ENCODE data around the gene ACSL4. TPM values are rescaled to one million over a fixed set of nuclear protein-coding genes. Genes with fewer than 3 reads are reported as not detected.

ACSL4 gene
- polyA plus RNA-seq, 3 donors: 35.7 to 54.7 (median 45.1) TPM

- no peak for DNase-seq (ENCODE audit: extremely low read depth in 1 of 11, low read depth in 9 of 11, low spot score in 4 of 11)
These were observed 97.9 kb downstream of the ACSL4 start for GRCh38 chrX:109635146-109635545.

GRCh38 chrX:109632906-109633504 lies 100.1 kb downstream of the ACSL4 start:
- peak in 1 of 11 donors; percentile 22 for DNase-seq (ENCODE audit: extremely low read depth in 1 of 11, low read depth in 9 of 11, low spot score in 4 of 11)

GRCh38 chrX:109629310-109629709 lies 103.7 kb downstream of the ACSL4 start:
- no peak for DNase-seq (ENCODE audit: extremely low read depth in 1 of 11, low read depth in 9 of 11, low spot score in 4 of 11)

DNA sequence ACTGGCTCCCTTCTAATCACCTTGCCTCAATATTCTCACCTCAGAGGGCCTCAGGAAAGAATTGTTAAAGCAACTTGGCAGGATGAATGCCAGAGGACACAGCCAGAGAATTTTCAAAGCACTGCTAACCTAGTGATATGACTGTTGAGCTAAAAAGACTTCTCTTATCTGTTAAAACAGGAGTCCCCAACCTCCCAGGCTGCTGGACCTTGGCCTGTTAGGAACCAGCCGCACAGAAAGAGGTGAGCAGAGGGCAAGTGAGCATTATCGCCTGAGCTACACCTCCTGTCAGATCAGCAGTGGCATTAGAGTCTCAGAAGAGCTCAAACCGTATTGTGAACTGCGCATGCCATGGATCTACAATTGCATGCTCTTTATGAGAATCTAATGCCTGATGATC lies 106.4 kb downstream of the ACSL4 start:
- DNase-seq (ENCODE audit: extremely low read depth in 1 of 11, low read depth in 9 of 11, low spot score in 4 of 11): no peak

DNA sequence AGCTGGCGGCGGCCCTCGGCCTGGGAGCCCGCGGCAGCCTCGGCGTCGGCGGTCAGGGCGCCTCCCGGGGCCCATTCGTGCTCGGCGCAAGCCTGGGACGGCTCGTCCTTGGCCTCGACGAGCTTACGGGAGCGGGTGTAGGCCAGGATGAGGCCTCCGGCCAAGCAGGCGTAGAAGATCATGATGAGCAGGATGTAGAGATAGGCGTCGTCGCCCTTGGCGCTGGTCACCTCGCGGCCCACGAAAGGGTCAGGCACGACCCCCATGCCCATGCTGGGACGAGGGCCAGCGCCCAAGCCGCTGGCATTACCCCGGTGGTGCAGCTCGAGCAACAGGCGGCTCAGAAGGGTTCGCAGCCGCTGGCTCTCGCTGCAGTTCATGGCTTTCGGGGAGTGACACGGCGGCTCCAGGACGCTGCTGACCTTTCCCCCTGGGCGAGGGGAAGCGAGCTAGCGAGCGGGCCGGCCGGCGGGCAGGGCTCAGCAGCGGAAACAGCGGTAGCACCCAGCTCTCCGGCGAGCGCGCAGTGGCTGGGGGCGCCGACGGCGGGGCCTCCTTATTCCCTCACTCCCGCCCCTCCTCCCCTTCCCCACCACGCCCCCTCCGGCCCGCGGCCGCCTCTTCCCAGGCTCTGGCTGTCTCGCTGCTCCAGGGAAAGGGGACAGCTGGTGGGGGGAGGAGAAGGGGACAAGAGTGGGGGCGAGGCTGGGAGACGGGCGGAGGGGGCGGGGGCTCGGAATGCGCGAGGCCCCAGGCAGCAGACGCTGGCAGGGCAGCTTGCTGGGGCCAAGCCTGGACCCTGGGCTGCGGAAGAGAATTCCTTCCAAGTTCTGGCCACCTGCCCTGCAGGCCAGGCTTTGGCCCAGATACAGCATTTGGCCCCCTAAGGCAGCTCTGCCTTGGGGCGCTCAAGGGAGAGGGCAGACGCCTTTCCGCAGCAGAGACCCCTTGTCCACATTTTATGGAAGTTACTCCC lies 108.1 kb downstream of the ACSL4 start, which contains the start of gene KCNE5:
Gene KCNE5 (minus strand): TSS at position 532 of the 976 bp plus-strand sequence. CDS start 152 bp downstream, at position 380.
- peak in 7 of 11 donors; percentile 31 to 51 (median 42) for DNase-seq (ENCODE audit: extremely low read depth in 1 of 11, low read depth in 9 of 11, low spot score in 4 of 11)

DNA sequence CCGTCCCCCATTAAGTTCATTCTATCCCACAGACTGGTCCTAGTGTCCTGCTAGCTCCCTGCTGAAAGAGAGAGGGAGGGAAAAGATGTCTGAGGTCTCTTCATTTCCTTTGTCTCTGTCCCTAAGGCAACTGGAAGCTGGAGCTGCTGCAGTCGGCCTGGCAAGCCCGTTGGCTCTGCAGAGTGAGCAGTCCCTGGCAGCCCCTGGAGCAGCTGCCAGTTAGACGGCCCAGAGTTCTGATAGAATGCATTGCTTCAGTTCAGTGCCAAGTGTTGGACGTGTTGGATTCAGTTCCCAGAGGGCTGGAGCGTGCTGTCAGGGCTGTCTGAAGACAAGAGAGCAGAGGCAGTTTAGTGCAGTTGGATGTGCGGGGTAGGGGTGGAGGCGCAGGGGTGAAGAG lies 109.1 kb downstream of the ACSL4 start:
- no peak for DNase-seq (ENCODE audit: extremely low read depth in 1 of 11, low read depth in 9 of 11, low spot score in 4 of 11)

DNA sequence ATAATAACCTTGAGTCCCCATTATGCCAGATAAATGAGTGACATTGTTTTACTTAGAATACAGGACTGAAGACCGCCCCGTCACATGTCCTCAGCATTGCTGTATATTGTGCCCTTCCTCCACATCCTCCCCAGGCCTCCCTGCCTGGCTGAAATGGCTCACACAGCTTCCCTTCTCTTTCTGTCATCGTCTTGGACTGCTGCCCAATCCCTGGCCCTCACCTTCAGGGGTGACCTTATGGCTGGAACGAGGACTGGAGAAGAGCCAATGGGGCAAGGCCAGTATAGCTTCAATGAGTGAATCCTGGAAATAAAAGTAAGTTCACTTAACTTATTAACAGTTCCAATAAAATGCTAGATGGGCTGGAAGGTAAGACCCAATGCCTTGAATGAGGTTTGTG lies 110.8 kb downstream of the ACSL4 start:
- no peak for DNase-seq (ENCODE audit: extremely low read depth in 1 of 11, low read depth in 9 of 11, low spot score in 4 of 11)

- DNase-seq (ENCODE audit: extremely low read depth in 1 of 11, low read depth in 9 of 11, low spot score in 4 of 11): no peak
These were observed 113.3 kb downstream of the ACSL4 start for GRCh38 chrX:109619771-109620170.

DNA sequence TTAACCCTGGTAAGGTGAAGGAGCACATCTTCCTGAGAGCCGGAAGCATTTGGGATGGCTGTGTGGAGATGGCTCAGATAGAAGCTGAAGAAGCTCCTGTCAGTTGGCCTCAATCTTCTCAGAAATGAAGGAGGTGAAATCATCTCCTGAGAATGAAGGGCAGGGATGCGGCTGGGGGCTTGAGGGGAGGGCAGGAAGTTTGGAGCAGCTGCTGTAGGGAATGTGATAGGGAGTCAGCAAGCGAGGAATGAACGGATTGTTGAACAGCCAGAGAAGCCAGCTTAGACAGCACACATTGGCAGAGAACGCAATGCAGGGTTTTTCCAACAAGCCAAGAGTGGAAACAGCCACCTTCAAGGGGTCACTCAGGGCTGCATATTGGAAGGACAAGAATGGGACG lies 118.1 kb downstream of the ACSL4 start:
- no peak for DNase-seq (ENCODE audit: extremely low read depth in 1 of 11, low read depth in 9 of 11, low spot score in 4 of 11)

- DNase-seq (ENCODE audit: extremely low read depth in 1 of 11, low read depth in 9 of 11, low spot score in 4 of 11): no peak
These were observed 131.6 kb downstream of the ACSL4 start for GRCh38 chrX:109601486-109601885.

DNA sequence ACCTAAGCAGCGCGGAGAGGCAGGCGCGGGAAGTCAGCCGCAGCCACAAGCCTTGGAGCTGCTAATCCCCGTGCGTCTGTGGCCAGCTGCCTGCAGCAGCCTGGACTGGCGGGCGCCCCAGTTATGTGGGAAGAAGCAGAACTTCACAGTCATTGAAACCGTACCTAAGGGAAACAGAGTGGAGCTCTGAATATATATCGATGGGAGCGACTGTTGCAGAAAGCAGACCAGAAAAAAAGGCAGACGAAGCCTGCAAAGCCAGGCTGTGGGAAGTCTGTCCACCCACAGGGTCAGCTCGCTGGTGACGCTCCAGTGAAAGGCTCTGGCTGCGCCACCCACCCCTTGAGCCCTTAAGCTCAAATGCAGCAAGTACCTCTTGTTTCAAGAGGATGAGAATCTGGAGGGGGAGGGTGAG lies 132.8 kb downstream of the ACSL4 start:
- DNase-seq (ENCODE audit: extremely low read depth in 1 of 11, low read depth in 9 of 11, low spot score in 4 of 11): peak in 1 of 11 donors; percentile 5

DNA sequence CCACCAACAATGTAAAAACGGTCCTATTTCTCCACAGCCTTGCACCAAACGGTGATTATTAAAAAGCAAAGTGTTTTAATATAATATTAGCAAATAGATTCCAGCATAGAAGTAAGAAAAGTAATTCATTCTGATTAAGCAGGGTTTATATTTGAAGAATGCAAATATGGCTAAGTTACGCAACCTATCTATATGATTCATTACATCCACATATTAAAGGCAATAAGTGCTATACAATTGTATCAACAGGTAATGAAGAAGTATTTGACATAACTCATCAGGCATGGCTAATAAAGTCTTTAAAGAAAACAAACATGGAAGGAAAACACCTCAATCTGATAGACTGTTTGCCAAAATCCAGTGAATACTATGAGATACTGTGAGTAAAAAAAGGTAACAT lies 137.0 kb downstream of the ACSL4 start:
- DNase-seq (ENCODE audit: extremely low read depth in 1 of 11, low read depth in 9 of 11, low spot score in 4 of 11): no peak

Other genes with a start within 250 kb of the ACSL4 start
- 10 to 100 TPM; 16.7 to 18.9 (median 17.0) TPM for gene NXT2, start 196.4 kb downstream of the ACSL4 start, polyA plus RNA-seq (ENCODE audit: insufficient read length in 3 of 3)
- gene KCNE5, start 108.1 kb downstream of the ACSL4 start, polyA plus RNA-seq (ENCODE audit: insufficient read length in 3 of 3): 1 to 10 TPM; 4.2 to 6.7 (median 5.1) TPM

All from renal cortex interstitium (tissue), 11 donors.